Choroid plexus epithelial cell (primary cell): ENCODE data around the gene UBQLN4.

Experiments used
- DNase-seq: peaks from one replicate; pipeline ENCODE4 v3.0.0-alpha.2; 2010; ENCODE audit warnings: low read depth
- H3K4me3 ChIP-seq: 2 replicates; pipeline ENCODE4 v1.5.1; 2011; ENCODE audit warnings: low read depth, mild to moderate bottlenecking, control low read depth, low read length, moderate library complexity
- CTCF ChIP-seq: conservative IDR thresholded peaks from 2 replicates; pipeline ENCODE4 v1.5.1; 2011; ENCODE audit warnings: low read depth, mild to moderate bottlenecking, control low read depth, inconsistent platforms, low read length, moderate library complexity

The UBQLN4 gene

DNA sequence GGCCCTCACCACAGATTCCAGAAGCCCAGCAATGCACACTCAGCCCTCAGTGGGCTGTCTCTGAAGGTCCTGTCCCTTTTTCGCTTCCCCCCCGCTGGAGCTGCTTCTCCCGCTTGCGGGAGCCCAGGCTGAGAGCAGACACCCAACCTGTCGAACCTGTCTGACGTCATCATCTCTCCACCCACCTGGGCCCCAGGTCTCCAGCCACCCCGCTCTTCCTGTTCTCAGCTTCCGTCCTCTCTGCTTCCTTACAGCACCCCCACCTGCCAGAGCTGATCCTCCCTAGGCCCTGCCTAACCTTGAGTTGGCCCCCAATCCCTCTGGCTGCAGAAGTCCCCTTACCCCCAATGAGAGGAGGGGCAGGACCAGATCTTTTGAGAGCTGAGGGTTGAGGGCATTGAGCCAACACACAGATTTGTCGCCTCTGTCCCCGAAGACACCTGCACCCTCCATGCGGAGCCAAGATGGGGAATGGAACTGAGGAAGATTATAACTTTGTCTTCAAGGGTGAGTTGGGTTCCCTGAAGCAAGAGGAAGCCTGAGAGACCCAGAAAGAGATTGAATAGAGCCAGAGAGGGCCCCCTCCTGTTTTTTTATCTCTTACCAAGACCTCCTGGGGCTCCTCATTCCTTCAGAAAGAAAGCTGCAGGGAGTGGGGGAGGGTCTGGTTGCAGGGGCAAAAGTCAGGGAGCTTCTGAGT lies 7.5 kb upstream of the UBQLN4 start, which contains the start of gene RAB25:
TSS of gene RAB25 (plus strand) at position 224 of the 700 bp plus-strand sequence. CDS start at position 465, 241 bp downstream.
- TF ChIP-seq CTCF = no peak
- H3K4me3 ChIP-seq = no peak within 1 kb of the TSS
- DNase-seq = peak; percentile 74

DNA sequence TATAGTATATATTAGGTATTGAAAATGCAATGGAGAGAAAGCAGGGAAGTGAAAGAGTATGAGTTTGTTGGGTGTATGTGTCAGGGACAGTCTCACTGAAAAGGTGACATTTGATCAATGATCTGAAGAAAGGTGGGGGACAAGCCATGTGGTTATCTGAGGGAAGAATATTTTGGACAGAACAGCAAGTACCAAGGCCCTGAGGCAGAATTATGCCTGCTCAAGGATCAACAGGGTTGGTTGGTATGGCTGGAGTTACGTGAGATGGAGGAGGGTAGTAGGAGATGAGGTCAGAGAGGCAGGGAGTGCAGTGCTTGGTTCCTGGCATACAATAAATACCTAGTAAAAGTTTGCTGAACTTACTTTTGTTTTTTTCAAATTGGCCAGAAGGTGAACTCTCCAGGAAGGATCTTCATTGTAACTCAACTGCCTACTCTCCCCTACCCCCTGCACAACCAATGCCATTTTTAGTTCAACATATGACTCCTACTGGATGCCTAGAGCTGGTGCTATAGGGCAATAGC lies 2.8 kb upstream of the UBQLN4 start:
- DNase-seq = no peak
- no peak overlapping the region for H3K4me3 ChIP-seq
- no peak for TF ChIP-seq CTCF

GRCh38 chr1:156055281-156056048 lies 1.9 kb upstream of the UBQLN4 start:
- no peak for DNase-seq
- TF ChIP-seq CTCF = no peak
- H3K4me3 ChIP-seq = peak overlapping the region; percentile 99

DNA sequence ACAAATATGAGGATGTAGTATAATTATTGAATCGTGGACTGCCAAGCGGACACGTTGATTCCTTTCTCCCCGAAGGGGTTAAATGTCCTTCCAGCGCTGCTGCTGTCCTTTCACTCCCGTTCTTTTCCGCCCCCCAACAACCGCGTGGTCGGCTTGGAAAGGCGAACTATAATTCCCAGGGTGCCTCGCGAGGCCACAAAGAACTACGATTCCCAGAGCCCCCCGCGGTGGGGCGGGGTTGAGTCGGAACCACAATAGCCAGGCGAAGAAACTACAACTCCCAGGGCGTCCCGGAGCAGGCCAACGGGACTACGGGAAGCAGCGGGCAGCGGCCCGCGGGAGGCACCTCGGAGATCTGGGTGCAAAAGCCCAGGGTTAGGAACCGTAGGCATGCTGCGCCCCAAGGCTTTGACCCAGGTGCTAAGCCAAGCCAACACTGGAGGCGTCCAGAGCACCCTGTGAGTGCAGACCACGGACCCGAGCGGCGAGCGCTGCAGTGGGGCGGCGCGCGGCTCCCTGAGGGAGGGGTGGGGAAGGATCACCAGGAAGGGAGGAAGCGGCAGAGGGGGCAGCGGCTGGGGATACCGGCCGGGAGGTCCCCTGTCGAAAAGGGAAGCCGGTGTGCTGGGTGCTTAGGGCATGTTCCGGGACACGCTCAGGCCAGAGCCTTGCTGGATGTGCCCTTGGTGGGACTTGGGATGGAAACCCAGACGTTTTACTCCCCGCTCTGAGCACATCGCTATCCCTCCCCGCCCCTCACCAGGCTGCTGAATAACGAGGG lies 1.1 kb upstream of the UBQLN4 start, which contains the start of gene LAMTOR2:
TSS of gene LAMTOR2 (plus strand) at position 283 of the 781 bp plus-strand sequence. CDS start at position 391, 108 bp downstream.
- H3K4me3 ChIP-seq = peak within 1 kb of the TSS; percentile 99
- DNase-seq = peak; percentile 97
- TF ChIP-seq CTCF = no peak

DNA sequence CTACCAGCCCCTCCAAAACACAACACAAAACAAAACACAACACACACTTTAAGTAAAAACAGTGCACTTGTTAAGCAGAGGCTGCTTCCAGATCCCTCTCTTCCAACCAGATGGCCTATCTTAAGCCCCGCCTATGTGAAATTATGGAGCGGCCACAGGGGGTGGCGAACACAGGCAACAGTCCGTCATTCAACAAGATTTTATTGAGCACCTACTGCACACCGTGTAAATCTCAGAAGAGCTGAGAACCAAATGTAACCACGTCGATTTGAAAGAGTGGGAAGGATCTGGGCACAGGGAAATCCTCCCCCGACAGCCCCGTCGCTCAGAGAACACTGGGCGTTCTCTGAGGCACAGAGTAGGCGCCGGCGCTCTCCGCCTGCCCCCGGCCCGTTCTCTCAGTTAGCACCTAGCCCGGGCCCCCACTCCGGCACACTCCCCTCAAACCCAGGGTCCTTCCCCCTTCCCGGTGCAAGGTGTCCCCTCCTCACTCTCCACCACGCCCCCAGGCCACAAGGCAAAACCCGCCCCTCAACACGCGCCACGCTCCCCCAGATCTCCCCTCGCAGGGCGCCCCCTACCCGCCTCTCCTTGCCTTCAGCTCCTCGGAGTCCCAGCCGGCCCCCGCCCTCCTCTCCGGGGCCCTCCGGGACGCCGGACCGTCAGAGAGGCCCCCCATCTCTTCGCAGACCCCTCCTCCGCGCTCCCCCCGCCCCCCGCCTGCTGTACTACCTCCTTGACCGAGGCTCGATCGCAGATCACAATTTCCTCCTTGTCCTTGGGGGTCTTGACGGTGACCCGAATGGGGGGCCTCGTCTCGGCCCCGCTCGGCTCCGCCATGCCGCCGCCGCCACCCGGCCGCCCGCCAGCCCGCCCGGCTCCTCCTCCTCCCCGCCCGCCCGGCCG lies 483 bp downstream of the UBQLN4 start:
- peak; percentile 25 for TF ChIP-seq CTCF
- peak overlapping the region; percentile 78 for H3K4me3 ChIP-seq
- DNase-seq = peak; percentile 82

- no peak for DNase-seq
Observed at GRCh38 chr1:156051011-156051725, 2.4 kb downstream of the UBQLN4 start.

More at GRCh38 chr1:156051011-156051725, 2.4 kb downstream of the UBQLN4 start:
- TF ChIP-seq CTCF = no peak
- no peak overlapping the region for H3K4me3 ChIP-seq
